Nephron progenitor cell (in vitro differentiated cells): ENCODE measurements around the gene SLIT1.
A peak's percentile ranks its signal among the peaks of the same experiment; 100 is the strongest.

ENCODE experiments used
- DNase-seq: peaks from one replicate; pipeline ENCODE4 v3.0.0; 2021
- H3K27ac Mint-ChIP-seq: 2 replicates; pipeline ENCODE4 v1.8.0; 2021; ENCODE audit warnings: mild to moderate bottlenecking, moderate library complexity, mixed read lengths
- H3K27me3 Mint-ChIP-seq: 2 replicates; pipeline ENCODE4 v1.8.0; 2021; ENCODE audit warnings: mild to moderate bottlenecking, low read depth, mixed read lengths; ENCODE audit not compliant: poor library complexity
- H3K36me3 Mint-ChIP-seq: 2 replicates; pipeline ENCODE4 v1.8.0; 2021; ENCODE audit warnings: low read depth, mixed read lengths
- H3K4me1 Mint-ChIP-seq: 2 replicates; pipeline ENCODE4 v1.8.0; 2021; ENCODE audit warnings: mixed read lengths
- H3K4me3 Mint-ChIP-seq: 2 replicates; pipeline ENCODE4 v1.8.0; 2021; ENCODE audit warnings: mild to moderate bottlenecking, moderate library complexity, mixed read lengths
- H3K9me3 Mint-ChIP-seq: 2 replicates; pipeline ENCODE4 v1.8.0; 2021; ENCODE audit warnings: mild to moderate bottlenecking, moderate library complexity, mixed read lengths
- CTCF ChIP-seq: fragments of 200-600 bp; sonication (generic); IDR thresholded peaks from 2 replicates; pipeline ENCODE4 v1.5.0; 2021; ENCODE audit warnings: antibody characterized with exemption

The SLIT1 gene

DNA sequence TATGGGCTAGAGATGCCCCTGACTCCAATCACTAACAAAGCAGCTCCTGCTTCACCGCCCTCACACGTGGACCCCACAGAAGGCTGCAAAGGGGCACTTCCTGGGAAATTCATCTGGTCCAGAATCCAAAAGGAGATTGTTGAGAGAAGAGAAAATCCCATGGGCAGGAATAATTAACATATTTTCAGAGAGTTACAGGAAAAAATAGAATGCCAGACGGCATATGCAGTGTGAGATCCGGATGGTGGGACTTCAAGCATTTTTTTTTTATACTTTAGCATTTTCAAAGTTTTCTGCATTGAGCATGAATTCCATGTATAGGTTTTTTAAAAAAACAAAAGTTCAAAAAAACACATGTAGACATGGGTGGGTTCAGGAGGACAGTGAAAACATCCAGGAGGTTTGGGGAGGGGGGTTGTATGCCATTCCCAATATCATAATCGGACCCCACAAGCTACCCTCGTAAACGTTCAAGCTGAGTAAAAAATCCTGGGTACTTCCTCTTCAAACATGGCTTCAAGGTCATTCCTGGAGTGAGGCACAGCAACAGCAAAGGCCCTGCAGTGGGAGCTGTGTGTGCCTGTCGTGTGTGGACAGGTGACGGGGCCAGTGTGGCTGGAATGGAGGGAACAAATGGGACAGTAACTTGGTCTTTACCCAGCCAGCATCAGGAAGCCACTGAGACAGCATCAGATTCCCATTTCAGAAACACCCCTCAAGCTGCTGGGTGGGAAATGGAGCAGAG lies 128.1 kb downstream of the SLIT1 start:
- Mint-ChIP-seq H3K4me1 (peaks cover 4% of the 10 kb centered on the region), H3K9me3 (no peaks in the 10 kb centered on the region), H3K27me3 (peaks cover 9% of the 10 kb centered on the region), H3K36me3 (peaks cover 17% of the 10 kb centered on the region), H3K27ac (no peak overlapping the region), H3K4me3 (no peak overlapping the region)
- DNase-seq: no peak
- no peak for TF ChIP-seq CTCF

DNA sequence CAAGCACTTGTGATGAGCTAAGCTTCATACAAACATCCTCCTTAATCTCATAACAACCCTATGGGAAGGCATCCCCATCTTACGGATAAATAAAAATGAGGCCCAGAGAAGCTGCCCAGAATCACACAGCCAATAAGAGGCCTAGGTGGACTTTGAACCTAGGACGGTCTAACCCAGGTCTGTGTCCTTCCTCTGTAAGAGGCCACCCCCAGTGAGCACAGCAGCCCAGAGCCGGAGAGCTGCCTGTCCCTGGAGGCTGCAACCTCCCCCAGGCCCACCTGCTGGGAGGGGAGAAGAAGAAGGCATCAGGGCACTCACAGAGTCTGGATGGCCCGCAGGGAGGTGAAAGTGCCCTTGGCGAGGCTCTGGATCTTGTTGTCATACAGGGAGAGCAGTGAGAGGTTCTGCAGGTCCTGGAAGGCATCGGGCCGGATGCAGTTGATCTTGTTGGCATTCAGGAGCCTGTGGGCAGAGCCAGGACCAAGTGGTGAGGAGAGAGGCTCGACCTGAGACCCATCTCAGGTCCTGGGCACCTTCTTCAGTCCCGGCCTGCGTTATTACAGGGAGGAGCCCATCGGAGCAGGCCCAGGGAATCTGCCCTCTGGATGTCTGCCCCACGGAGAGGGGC lies 129.6 kb downstream of the SLIT1 start:
- H3K4me3 Mint-ChIP-seq: no peak overlapping the region
- peaks cover 17% of the 10 kb centered on the region for H3K36me3 Mint-ChIP-seq
- peaks cover 1% of the 10 kb centered on the region for H3K9me3 Mint-ChIP-seq
- peaks cover 9% of the 10 kb centered on the region for H3K27me3 Mint-ChIP-seq
- H3K27ac Mint-ChIP-seq: no peak overlapping the region
- H3K4me1 Mint-ChIP-seq: no peaks in the 10 kb centered on the region
- no peak for TF ChIP-seq CTCF
- DNase-seq: no peak

DNA sequence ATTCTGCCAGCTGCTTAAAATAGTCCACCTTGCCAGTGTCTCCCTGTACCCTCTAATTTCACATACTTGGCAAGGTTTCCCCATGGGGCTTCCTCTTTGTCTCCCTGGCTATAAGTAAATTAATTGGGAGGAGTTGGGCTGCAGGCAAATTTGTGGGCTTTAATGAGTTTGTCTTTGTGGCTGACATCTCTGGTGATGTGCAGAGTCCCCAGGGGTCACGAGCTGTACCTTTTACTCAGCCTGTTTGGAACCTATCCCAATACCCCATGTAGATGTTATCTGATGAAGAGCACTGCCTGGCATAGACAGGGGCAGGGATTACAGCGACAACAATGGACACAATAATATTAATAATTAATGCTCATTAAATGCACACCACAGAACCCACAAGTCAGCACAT lies 132.5 kb downstream of the SLIT1 start:
- no peak for TF ChIP-seq CTCF
- Mint-ChIP-seq H3K27me3 (peaks cover 18% of the 10 kb centered on the region), H3K4me1 (peaks cover 12% of the 10 kb centered on the region), H3K9me3 (peaks cover 6% of the 10 kb centered on the region), H3K4me3 (no peak overlapping the region), H3K36me3 (peaks cover 21% of the 10 kb centered on the region), H3K27ac (no peak overlapping the region)
- DNase-seq: no peak

DNA sequence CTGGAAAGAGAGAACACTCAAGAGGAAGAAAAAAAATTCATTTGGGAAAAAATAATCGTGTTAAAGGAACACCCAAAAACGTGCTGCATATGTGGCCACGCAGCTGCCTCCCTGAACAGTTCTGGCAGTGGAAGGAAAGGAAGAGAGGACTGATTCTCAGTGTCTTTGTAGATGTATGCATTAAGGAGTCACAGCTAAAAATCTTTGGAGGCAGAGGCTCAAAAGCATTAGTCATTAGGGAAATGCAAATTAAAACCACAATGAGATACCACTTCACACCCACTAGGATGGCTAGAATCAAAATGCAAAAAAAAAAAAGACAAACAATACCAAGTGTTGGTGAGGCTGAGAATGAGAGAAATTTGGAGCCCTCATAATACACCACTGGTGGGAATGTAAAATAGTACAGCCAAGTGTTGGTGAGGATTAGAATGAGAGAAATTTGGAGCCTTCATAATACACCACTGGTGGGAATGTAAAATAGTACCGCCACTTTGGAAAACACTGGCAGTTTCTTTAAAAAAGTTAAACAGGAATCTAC lies 134.7 kb downstream of the SLIT1 start:
- no peak overlapping the region for H3K27ac Mint-ChIP-seq
- no peak for DNase-seq
- no peak for TF ChIP-seq CTCF
- H3K36me3 Mint-ChIP-seq: peaks cover 21% of the 10 kb centered on the region
- H3K27me3 Mint-ChIP-seq: peaks cover 18% of the 10 kb centered on the region
- peaks cover 6% of the 10 kb centered on the region for H3K9me3 Mint-ChIP-seq
- peaks cover 12% of the 10 kb centered on the region for H3K4me1 Mint-ChIP-seq
- no peak overlapping the region for H3K4me3 Mint-ChIP-seq

GRCh38 chr10:97050205-97050745 lies 135.5 kb downstream of the SLIT1 start:
- TF ChIP-seq CTCF: no peak
- Mint-ChIP-seq H3K9me3 (peaks cover 6% of the 10 kb centered on the region), H3K27ac (peak overlapping the region; percentile 80), H3K27me3 (peaks cover 18% of the 10 kb centered on the region), H3K36me3 (peaks cover 21% of the 10 kb centered on the region), H3K4me3 (no peak overlapping the region), H3K4me1 (peaks cover 12% of the 10 kb centered on the region)
- DNase-seq: no peak
